WTC11 (cell line): ENCODE measurements around the gene CGB5.

Experiments
- ATF2 ChIP-seq: sonication (generic); formaldehyde crosslinking; IDR thresholded peaks from 2 replicates; pipeline ENCODE4 v1.8.1; 2022; ENCODE audit warnings: low read depth, missing genetic modification reagents, borderline replicate concordance
- CTCF ChIP-seq: fragments of 200-600 bp; IDR thresholded peaks from 2 replicates; pipeline ENCODE4 v1.8.0; 2022; ENCODE audit warnings: antibody characterized with exemption
- E2F1 ChIP-seq: sonication (generic); formaldehyde crosslinking; IDR thresholded peaks from 2 replicates; pipeline ENCODE4 v1.8.0; 2022; ENCODE audit warnings: mild to moderate bottlenecking, missing genetic modification reagents
- MLX ChIP-seq: sonication (generic); formaldehyde crosslinking; IDR thresholded peaks from 2 replicates; pipeline ENCODE4 v1.8.1; 2023; ENCODE audit warnings: mild to moderate bottlenecking, missing genetic modification reagents, moderate library complexity
- NFATC4 ChIP-seq: fragments of 250-450 bp; sonication (Bioruptor Pico); IDR thresholded peaks from 2 replicates; pipeline ENCODE4 v1.9.0; 2021; ENCODE audit warnings: mild to moderate bottlenecking
- PRDM15 ChIP-seq: sonication (generic); formaldehyde crosslinking; IDR thresholded peaks from 2 replicates; pipeline ENCODE4 v1.8.0; 2022; ENCODE audit warnings: missing genetic modification reagents
- ZNF423 ChIP-seq: fragments of 250-450 bp; sonication (Bioruptor Pico); IDR thresholded peaks from 2 replicates; pipeline ENCODE4 v2.1.2; 2022; ENCODE audit warnings: mild to moderate bottlenecking, moderate library complexity
- TF ChIP-seq, protein P1 (sequence below): fragments of 250-450 bp; sonication (Bioruptor Pico); IDR thresholded peaks from 2 replicates; pipeline ENCODE4 v1.9.0; 2021; ENCODE audit warnings: mild to moderate bottlenecking, borderline replicate concordance
- TF ChIP-seq, protein P2 (sequence below): sonication (generic); formaldehyde crosslinking; IDR thresholded peaks from 2 replicates; pipeline ENCODE4 v1.8.1; 2022; ENCODE audit warnings: missing genetic modification reagents, borderline replicate concordance

GRCh38 chr19:49073514-49074378 is 30.1 kb downstream of the CGB5 start:
- TF ChIP-seq MLX (no peak), E2F1 (CRISPR knock-in tag) (no peak), CTCF (no peak; the same call in 1 of the 2 replicates), NFATC4 (no peak), ATF2 (CRISPR knock-in tag) (no peak), PRDM15 (no peak), ZNF423 (CRISPR knock-in tag) (no peak)
- TF ChIP-seq, protein P1, sequence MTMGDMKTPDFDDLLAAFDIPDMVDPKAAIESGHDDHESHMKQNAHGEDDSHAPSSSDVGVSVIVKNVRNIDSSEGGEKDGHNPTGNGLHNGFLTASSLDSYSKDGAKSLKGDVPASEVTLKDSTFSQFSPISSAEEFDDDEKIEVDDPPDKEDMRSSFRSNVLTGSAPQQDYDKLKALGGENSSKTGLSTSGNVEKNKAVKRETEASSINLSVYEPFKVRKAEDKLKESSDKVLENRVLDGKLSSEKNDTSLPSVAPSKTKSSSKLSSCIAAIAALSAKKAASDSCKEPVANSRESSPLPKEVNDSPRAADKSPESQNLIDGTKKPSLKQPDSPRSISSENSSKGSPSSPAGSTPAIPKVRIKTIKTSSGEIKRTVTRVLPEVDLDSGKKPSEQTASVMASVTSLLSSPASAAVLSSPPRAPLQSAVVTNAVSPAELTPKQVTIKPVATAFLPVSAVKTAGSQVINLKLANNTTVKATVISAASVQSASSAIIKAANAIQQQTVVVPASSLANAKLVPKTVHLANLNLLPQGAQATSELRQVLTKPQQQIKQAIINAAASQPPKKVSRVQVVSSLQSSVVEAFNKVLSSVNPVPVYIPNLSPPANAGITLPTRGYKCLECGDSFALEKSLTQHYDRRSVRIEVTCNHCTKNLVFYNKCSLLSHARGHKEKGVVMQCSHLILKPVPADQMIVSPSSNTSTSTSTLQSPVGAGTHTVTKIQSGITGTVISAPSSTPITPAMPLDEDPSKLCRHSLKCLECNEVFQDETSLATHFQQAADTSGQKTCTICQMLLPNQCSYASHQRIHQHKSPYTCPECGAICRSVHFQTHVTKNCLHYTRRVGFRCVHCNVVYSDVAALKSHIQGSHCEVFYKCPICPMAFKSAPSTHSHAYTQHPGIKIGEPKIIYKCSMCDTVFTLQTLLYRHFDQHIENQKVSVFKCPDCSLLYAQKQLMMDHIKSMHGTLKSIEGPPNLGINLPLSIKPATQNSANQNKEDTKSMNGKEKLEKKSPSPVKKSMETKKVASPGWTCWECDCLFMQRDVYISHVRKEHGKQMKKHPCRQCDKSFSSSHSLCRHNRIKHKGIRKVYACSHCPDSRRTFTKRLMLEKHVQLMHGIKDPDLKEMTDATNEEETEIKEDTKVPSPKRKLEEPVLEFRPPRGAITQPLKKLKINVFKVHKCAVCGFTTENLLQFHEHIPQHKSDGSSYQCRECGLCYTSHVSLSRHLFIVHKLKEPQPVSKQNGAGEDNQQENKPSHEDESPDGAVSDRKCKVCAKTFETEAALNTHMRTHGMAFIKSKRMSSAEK: no peak
- TF ChIP-seq, protein P2, sequence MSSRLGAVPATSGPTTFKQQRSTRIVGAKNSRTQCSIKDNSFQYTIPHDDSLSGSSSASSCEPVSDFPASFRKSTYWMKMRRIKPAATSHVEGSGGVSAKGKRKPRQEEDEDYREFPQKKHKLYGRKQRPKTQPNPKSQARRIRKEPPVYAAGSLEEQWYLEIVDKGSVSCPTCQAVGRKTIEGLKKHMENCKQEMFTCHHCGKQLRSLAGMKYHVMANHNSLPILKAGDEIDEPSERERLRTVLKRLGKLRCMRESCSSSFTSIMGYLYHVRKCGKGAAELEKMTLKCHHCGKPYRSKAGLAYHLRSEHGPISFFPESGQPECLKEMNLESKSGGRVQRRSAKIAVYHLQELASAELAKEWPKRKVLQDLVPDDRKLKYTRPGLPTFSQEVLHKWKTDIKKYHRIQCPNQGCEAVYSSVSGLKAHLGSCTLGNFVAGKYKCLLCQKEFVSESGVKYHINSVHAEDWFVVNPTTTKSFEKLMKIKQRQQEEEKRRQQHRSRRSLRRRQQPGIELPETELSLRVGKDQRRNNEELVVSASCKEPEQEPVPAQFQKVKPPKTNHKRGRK (CRISPR knock-in tag): no peak
